Loucy (cell line): ENCODE measurements around the gene ZNF280D.

Source experiments
- CTCF ChIP-seq: fragments of 200-600 bp; sonication (generic); conservative IDR thresholded peaks from 2 replicates; pipeline ENCODE4 v1.5.1; 2014; ENCODE audit warnings: mild to moderate bottlenecking, antibody characterized with exemption, low read length
- EZH2phosphoT487 ChIP-seq: fragments of 200-600 bp; IDR thresholded peaks from 2 replicates; pipeline ENCODE4 v1.6.1; 2018; ENCODE audit warnings: antibody characterized with exemption, mild to moderate bottlenecking, moderate library complexity, borderline replicate concordance

- TF ChIP-seq CTCF (no peak), EZH2phosphoT487 (no peak)
These were observed 92.8 kb downstream of the ZNF280D start for GRCh38 chr15:56640549-56640948.
